ENCODE data around the gene IQGAP2. TPM values are rescaled to one million over a fixed set of nuclear protein-coding genes. Genes with fewer than 3 reads are reported as not detected.

IQGAP2 gene
- total RNA-seq, 1 donor from 2014 or later = not detected

GRCh38 chr5:76408104-76408654 is 5.1 kb downstream of the IQGAP2 start:
- H3K27me3 ChIP-seq (ENCODE audit: control insufficient read depth, insufficient read depth, low read length) = peaks cover 13% of the 10 kb centered on the region
- no peak for FAIRE-seq
- TF ChIP-seq, protein P1, sequence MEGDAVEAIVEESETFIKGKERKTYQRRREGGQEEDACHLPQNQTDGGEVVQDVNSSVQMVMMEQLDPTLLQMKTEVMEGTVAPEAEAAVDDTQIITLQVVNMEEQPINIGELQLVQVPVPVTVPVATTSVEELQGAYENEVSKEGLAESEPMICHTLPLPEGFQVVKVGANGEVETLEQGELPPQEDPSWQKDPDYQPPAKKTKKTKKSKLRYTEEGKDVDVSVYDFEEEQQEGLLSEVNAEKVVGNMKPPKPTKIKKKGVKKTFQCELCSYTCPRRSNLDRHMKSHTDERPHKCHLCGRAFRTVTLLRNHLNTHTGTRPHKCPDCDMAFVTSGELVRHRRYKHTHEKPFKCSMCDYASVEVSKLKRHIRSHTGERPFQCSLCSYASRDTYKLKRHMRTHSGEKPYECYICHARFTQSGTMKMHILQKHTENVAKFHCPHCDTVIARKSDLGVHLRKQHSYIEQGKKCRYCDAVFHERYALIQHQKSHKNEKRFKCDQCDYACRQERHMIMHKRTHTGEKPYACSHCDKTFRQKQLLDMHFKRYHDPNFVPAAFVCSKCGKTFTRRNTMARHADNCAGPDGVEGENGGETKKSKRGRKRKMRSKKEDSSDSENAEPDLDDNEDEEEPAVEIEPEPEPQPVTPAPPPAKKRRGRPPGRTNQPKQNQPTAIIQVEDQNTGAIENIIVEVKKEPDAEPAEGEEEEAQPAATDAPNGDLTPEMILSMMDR (IDR thresholded peaks at IDR 0.05; ENCODE audit: insufficient read depth, low read length, severe bottlenecking) = no peak
- DNase-seq (ENCODE audit: low read depth) = no peak
- no peak overlapping the region for H3K4me3 ChIP-seq (ENCODE audit: low read depth, low read length)
- H3K36me3 ChIP-seq (ENCODE audit: control insufficient read depth, insufficient read depth, low read length) = no peaks in the 10 kb centered on the region

GRCh38 chr5:76412511-76412910 is 9.4 kb downstream of the IQGAP2 start:
- TF ChIP-seq, protein P1 (IDR thresholded peaks at IDR 0.05; ENCODE audit: insufficient read depth, low read length, severe bottlenecking) = no peak
- Histone ChIP-seq H3K4me3 (ENCODE audit: low read depth, low read length) (no peak overlapping the region), H3K36me3 (ENCODE audit: control insufficient read depth, insufficient read depth, low read length) (no peaks in the 10 kb centered on the region), H3K27me3 (ENCODE audit: control insufficient read depth, insufficient read depth, low read length) (no peaks in the 10 kb centered on the region)
- FAIRE-seq = no peak
- DNase-seq (ENCODE audit: low read depth) = no peak

DNA sequence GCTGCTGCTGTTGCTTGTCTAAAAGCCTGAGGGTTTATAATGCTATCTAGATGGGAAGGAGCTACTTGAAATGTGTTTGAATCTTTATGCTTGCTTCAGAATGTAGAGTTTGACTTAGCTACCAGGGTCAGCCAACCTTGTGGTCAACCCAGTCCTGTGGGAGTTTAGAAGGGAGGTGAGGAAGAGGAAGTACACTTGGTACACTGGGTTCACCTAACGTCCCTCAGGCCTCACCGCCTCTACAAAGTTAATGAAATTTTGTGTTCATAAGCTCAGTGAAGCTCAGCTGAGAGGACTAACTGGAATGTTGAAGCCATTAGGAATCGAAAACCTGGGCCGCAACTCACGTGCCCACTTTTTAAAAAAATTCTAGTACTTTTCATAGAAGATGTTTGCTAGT is 10.7 kb downstream of the IQGAP2 start:
- no peaks in the 10 kb centered on the region for H3K27me3 ChIP-seq (ENCODE audit: control insufficient read depth, insufficient read depth, low read length)
- FAIRE-seq (no peak), DNase-seq (ENCODE audit: low read depth) (no peak)
- TF ChIP-seq, protein P1 (IDR thresholded peaks at IDR 0.05; ENCODE audit: insufficient read depth, low read length, severe bottlenecking) = no peak
- H3K36me3 ChIP-seq (ENCODE audit: control insufficient read depth, insufficient read depth, low read length) = no peaks in the 10 kb centered on the region
- no peak overlapping the region for H3K4me3 ChIP-seq (ENCODE audit: low read depth, low read length)

- H3K4me3 ChIP-seq (ENCODE audit: low read depth, low read length) = no peak overlapping the region
- no peak for DNase-seq (ENCODE audit: low read depth)
- TF ChIP-seq, protein P1 (IDR thresholded peaks at IDR 0.05; ENCODE audit: insufficient read depth, low read length, severe bottlenecking) = no peak
- no peaks in the 10 kb centered on the region for H3K27me3 ChIP-seq (ENCODE audit: control insufficient read depth, insufficient read depth, low read length)
- FAIRE-seq = no peak
- H3K36me3 ChIP-seq (ENCODE audit: control insufficient read depth, insufficient read depth, low read length) = no peaks in the 10 kb centered on the region
These were observed 11.7 kb downstream of the IQGAP2 start for GRCh38 chr5:76414788-76415187.

- H3K27me3 ChIP-seq (ENCODE audit: control insufficient read depth, insufficient read depth, low read length) = no peaks in the 10 kb centered on the region
- no peak for DNase-seq (ENCODE audit: low read depth)
- no peak for FAIRE-seq
- TF ChIP-seq, protein P1 (IDR thresholded peaks at IDR 0.05; ENCODE audit: insufficient read depth, low read length, severe bottlenecking) = no peak
- no peaks in the 10 kb centered on the region for H3K36me3 ChIP-seq (ENCODE audit: control insufficient read depth, insufficient read depth, low read length)
- no peak overlapping the region for H3K4me3 ChIP-seq (ENCODE audit: low read depth, low read length)
These were observed 12.8 kb downstream of the IQGAP2 start for GRCh38 chr5:76415855-76416254.
